ENCODE measurements around the gene STPG3.

Gene STPG3

DNA sequence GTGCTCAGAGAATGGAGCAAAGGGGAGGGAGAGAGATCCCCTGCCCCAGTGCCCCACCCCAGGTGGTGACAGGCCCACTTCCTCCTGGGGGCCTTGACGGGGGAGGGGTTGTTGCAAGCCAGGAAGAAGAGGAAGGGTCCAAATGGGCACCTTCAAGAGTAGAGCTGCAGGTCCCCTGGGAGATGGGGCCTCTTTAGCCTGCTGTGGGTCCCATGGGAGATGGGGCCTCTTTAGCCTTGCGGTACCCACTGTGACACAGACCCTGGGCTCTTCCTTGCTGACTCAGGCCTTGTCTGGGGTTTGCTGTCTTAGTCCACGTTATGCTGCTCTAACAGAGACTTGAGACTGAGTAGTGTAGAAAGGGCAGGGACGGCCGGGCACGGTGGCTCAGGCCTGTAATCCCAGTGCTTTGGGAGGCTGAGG lies 16.9 kb downstream of the STPG3 start:
- DNase-seq: no peak

DNA sequence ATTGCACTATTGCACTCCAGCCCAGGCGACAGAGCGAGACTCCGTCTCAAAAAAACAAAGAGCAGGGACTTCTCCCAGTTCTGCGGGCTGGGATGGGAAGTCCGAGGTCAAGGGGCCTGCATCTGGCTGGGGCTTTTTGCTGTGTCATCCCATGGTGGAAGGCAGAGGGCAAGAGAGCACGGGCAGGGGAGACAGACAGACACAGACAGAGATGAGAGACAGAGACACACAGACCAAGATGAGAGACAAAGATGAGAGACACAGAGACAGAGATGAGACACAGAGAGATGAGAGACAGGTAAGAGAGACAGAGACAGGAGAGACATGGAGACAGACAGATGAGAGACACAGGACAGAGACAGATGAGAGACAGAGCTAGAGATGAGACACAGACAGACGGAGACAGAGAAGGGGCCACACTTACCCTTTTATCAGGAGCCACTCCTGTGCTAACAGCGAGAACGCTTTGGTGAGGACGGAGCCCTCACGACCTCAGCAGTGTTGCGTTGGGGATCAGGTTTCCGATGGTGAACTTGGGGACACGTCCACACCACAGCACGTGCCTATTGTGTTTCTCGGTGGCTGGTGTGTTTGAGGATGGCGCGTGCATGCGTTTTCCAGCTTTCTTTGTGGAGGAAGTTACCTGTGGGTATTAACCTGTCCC lies 17.6 kb downstream of the STPG3 start:
- DNase-seq: no peak

DNA sequence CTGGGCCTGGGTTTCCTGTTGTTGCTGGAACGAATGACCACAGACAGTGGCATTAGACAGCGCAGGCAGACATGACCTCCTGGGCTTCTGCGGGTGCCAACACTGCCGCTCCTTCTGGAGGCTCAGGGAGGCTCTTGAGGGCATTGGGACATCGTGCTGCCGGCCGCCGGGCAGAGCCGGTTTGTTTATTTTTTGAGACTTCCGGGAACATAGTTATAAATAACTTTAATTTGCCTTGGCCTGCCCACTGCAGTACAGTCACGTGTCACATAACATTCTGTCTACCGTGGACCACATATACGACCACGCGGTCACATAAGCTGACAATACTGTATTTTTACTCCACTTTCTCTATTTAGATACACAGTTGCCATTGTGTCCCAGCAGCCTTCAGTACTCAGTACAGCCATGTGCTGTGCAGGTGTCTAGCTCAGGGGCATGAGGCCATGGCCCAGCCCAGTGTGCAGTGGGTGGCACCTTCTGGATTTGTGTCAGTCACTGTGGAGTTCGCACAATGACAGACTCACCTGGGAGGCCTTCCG lies 18.2 kb downstream of the STPG3 start:
- DNase-seq: no peak

- no peak for DNase-seq
Observed at GRCh38 chr9:137270929-137271695, 20.0 kb downstream of the STPG3 start.

- no peak for DNase-seq
Observed at GRCh38 chr9:137271696-137272076, 20.6 kb downstream of the STPG3 start.

GRCh38 chr9:137272241-137273094 lies 21.4 kb downstream of the STPG3 start:
- DNase-seq: no peak

DNA sequence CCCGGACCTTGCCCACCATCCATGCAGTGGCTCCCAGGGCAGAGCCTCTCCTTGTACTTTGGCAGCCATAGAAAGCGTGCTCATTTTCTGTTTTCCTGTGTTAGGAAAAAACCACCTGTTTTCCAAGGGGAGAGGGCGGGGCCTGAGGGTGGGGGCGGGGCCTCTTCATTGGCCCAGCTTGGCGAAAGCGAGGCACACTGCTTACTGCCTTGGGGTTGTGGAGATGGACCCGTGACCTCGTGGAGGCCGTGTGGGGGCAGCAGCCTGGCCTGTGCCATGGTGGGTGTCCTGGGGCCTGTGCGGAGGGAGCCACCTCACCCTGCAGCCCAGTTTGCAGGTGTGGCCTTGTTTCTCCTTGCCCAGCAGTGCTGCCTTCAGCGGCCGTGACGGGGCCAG lies 22.0 kb downstream of the STPG3 start:
- no peak for DNase-seq

DNA sequence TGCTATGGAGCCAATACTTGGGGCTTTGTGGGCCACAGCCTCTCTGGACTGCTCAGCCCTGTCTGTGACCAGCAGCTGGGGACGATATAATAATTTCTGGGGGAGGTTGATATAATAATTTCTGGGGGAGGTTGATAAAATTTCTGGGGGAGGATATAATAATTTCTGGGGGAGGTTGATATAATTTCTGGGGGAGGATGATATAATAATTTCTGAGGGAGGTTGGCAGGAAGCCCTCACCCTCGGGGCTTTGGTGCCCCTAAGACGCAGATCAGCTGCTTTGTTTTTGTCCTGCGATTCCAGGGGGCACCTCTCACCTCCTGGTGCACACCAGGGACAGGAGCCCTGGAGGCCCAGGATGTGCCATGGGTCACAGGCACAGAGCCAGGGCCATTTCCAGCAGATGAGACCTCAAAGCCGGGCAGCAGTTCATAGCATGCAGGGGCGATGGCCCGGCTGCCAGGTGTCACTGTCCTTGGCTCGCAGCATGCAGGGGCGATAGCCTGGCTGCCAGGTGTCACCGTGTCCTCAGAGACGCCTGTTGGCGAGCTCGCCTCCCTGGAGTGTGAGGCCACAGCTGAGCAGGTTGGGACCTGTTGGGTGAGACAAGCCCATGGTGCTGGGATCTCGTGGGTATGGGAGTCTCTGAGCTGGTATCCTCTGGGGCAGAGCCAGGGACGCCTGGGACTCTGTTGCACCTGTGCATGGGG lies 22.7 kb downstream of the STPG3 start:
- DNase-seq: no peak

DNA sequence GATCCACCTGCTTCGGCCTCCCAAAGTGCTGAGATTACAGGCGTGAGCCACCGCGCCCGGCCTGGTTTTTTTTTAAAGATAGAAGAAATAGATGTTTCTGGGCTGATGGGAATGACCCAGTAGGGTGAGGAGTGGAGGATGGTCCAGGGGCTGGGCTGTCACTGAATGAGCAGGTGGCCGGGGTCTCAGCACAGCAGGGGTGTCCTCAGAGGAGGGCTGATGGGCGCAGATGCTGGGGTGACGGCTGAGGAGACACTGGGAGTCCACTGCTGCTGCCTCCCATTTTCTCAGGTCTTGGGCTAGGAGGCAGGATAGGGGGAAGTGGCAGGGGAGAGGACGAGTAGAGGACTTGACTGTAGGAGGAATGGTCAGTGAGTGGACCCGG lies 24.1 kb downstream of the STPG3 start:
- DNase-seq: no peak

GRCh38 chr9:137275588-137276472 lies 24.7 kb downstream of the STPG3 start:
- no peak for DNase-seq

- DNase-seq: no peak
Observed at GRCh38 chr9:137276473-137277328, 25.6 kb downstream of the STPG3 start.

- DNase-seq: peak; percentile 66
Observed at GRCh38 chr9:137277329-137278041, 26.4 kb downstream of the STPG3 start, which contains the start of gene TOR4A. TOR4A (plus strand) TSS chr9:137277726; CDS start chr9:137278690, 964 bp downstream.

DNA sequence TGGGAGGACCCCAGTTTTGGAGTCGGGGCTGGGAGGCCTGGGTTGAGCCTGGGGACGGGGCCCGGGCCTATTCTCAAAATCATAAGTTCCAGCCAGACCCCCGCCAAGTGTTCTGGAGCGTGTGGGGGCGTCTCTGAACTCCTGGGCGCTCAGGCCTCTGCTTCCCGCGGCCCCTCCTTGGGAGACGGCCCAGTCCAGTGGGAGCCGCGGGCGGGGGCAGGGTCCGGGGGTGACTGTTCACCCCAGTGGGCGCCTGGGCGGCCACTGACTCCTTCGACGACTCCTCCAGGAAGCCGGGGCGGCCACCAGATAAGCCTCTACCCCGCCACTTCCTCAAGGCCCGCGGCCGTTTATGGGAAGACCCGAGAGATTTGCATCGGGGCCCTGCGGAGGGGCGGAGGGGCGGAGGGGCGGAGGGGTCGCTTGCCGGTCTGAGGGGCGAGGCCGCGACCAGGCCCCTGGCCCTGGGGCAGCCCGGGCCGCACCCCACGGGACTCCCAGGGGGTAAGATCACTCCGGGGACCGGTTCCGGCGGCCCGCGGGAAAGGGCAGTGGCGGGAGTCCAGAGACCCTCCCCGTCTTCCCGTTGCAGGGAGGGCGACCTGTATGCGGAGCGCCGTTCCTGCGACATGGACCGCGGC lies 27.1 kb downstream of the STPG3 start:
- DNase-seq: no peak

DNA sequence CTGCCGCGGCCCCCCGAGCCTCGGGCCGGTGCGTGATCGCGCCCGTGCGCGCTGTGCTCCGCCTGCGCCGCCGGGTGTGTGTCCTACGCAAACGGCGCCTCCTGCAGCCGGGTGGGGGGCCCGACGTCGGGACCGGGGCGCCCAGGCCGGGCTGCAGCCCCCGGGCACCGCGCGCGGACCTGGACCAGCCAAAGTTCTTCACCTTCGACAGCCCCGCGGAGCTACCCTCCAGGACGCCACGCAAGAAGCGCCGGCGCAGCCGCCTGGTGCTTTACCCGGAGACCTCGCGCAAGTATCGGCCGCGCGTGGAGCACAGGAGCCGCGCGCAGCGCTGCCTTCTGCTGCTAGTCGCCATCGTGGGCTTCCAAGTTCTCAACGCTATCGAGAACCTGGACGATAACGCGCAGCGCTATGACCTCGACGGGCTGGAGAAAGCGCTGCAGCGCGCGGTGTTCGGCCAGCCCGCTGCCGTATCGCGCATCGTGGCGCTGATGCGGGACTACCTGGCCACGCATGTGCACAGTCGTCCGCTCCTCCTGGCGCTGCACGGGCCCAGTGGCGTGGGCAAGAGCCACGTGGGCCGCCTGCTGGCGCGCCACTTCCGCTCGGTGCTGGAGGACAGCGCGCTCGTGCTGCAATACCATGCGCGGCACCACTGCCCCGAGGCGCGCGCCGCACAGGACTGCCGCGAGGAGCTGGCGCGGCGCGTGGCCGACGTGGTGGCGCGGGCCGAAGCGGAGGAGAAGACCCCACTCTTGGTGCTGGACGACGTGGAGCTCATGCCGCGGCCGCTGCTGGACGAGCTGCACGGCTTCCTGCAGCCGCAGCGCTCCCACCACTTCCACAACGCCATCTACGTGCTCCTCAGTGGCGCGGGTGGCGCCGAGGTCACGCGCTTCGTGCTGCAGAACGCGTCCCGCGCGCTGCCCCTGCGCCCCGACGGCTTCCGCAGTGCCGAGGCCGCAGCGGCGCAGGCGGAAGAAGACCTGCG lies 27.9 kb downstream of the STPG3 start:
- no peak for DNase-seq

- no peak for DNase-seq
Observed at GRCh38 chr9:137279741-137280473, 28.8 kb downstream of the STPG3 start.

DNA sequence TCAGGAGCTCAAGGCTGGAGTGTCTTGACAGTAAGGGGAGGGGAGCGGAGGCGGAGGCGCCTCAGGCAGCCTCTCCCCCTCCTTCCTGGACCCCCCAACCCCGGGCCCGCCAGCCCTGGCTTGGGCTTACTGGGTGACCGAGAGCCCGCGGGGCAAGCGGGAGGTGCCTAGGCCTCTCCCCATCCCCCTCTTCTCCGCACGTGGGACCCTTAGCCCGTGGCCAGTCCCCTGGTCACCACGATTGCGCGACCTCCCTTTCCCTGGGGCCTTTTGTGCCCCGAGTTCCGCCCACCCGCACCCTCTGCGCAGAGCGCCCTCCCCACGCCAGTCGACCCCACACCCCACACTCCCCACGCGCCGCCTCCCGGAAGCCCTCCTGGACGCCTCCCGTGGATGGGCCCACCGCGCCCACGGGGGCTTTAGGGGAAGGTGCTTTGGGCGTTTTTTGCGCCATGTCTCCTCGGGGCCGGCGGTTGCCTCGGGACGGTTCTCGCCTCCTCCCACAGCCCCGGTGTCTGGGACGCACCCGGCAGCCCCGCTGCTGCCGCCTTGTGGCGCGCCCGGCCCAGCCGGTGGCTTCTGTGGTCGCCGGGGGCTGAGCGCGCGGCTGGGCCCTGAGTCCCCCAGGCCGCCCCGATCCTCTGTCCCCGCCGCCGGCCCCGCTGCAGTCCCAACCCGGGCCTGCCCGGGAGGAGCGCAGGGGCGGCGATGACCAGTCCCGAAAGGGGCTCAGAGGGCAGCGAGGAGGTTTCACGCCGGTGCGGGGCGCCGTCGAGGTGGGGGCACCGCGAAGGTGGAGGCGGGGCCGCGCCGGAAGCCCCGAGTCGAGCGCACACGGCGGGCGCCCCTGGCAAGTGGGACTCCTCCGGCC lies 29.6 kb downstream of the STPG3 start:
- no peak for DNase-seq

All from activated CD4-positive, CD25-positive, alpha-beta regulatory T cell treated with anti-CD3 and anti-CD28 coated beads, Interleukin-2, amount 50 U/mL, for 72 hours (primary cell).